Colonic mucosa (tissue), 4 donors: Measurements from ENCODE around the gene PIAS2. TPM values are rescaled to one million over a fixed set of nuclear protein-coding genes. Genes with fewer than 3 reads are reported as not detected.

Source experiments
- DNase-seq: peaks from one replicate; pipeline ENCODE4 v3.0.0-alpha.2; 2020
- H3K27ac ChIP-seq: fragments of 200-600 bp; one replicate; pipeline ENCODE4 v1.8.0; 2021
- H3K27me3 ChIP-seq: fragments of 200-600 bp; one replicate; pipeline ENCODE4 v1.8.0; 2021
- H3K36me3 ChIP-seq: fragments of 200-600 bp; one replicate; pipeline ENCODE4 v1.8.0; 2021
- H3K4me1 ChIP-seq: fragments of 200-600 bp; one replicate; pipeline ENCODE4 v1.8.0; 2021; ENCODE audit warnings: mild to moderate bottlenecking
- H3K4me3 ChIP-seq: fragments of 200-600 bp; one replicate; pipeline ENCODE4 v1.8.0; 2021
- H3K9ac ChIP-seq, 2 donors: one replicate each; pipeline ENCODE4 v1.7.0; 2013; ENCODE audit warnings: control low read depth in 2 of 2, low read depth in 2 of 2, low read length in 2 of 2
- H3K9me3 ChIP-seq: fragments of 200-600 bp; one replicate; pipeline ENCODE4 v1.8.0; 2021
- intact Hi-C: fragments of 100-400 bp; cut with DNase I; formaldehyde crosslinking; loops from one replicate; pipeline ENCODE4 v1.14.1; 2022
- total RNA-seq, 2 donors: library from RNA; stranded (reverse); fragmentation: NEBNext Ultra II Directional in 1 of 2; extraction: Animal tissue kit (Norgen Biotek cat#: 25700) in 1 of 2; gene quantifications; one replicate each; pipeline ENCODE4 v1.2.1, GENCODE V29; 2021
- TF ChIP-seq, protein P1 (sequence below): fragments of 200-600 bp; IDR thresholded peaks from one replicate; pipeline ENCODE4 v1.8.0; 2022; ENCODE audit warnings: antibody characterized with exemption, mild to moderate bottlenecking
- donor health status: healthy.
- donor health status: DM: no; HTN: no; CAD: no.
- donor health status: DM: no; HTN: no; CAD: no.

PIAS2 gene
- total RNA-seq, 2 donors from 2014 or later: 29.0 to 42.0 TPM

DNA sequence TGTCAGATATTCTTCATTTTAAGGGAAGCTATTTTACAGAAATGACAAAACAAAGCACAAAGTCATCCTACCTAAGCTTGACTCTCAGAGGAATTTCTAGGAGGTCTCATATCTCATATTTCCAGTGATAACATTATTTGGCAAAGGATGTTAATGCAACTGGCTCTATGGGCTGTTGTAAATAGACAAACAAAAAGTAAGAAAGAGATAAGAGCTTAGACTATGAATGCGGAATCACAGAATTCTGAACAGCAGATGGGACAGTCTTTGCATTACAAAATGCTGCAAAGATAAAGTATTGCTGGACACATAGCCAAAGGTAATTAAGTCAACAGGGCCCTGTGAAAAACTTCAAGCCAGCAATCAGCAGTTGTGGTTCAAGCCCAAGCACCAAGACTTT, 23.9 kb downstream of the PIAS2 start:
- H3K36me3 ChIP-seq: no peaks in the 10 kb centered on the region
- no peak overlapping the region for H3K27ac ChIP-seq
- no peaks in the 10 kb centered on the region for H3K9me3 ChIP-seq
- intact Hi-C loops: no loop called here
- H3K4me3 ChIP-seq: no peak overlapping the region
- TF ChIP-seq, protein P1, sequence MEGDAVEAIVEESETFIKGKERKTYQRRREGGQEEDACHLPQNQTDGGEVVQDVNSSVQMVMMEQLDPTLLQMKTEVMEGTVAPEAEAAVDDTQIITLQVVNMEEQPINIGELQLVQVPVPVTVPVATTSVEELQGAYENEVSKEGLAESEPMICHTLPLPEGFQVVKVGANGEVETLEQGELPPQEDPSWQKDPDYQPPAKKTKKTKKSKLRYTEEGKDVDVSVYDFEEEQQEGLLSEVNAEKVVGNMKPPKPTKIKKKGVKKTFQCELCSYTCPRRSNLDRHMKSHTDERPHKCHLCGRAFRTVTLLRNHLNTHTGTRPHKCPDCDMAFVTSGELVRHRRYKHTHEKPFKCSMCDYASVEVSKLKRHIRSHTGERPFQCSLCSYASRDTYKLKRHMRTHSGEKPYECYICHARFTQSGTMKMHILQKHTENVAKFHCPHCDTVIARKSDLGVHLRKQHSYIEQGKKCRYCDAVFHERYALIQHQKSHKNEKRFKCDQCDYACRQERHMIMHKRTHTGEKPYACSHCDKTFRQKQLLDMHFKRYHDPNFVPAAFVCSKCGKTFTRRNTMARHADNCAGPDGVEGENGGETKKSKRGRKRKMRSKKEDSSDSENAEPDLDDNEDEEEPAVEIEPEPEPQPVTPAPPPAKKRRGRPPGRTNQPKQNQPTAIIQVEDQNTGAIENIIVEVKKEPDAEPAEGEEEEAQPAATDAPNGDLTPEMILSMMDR: no peak
- no peak for DNase-seq
- no peaks in the 10 kb centered on the region for H3K27me3 ChIP-seq
- H3K9ac ChIP-seq: no peak overlapping the region
- no peaks in the 10 kb centered on the region for H3K4me1 ChIP-seq

DNA sequence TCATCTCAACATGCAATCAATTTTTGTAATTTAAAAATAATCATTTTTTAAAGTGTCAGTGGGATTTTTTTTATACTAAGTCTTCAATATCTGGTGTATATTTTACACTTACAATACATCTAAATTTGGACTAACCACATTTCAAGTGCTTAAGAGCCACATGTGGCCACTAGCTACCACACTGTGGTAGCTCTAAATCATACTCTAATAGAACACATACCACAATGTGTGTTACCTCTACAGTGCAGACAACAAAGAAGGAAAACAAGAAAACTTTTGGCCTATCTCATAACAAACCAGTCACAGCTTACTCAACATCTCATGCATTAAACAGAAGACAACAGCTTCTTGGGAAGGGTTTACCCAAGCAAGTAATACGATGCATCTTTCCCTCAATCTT, 24.5 kb downstream of the PIAS2 start:
- intact Hi-C loops: no loop called here
- TF ChIP-seq, protein P1: no peak
- Histone ChIP-seq H3K9ac (no peak overlapping the region), H3K36me3 (no peaks in the 10 kb centered on the region), H3K4me1 (no peaks in the 10 kb centered on the region), H3K27me3 (no peaks in the 10 kb centered on the region), H3K27ac (no peak overlapping the region), H3K9me3 (no peaks in the 10 kb centered on the region), H3K4me3 (no peak overlapping the region)
- no peak for DNase-seq

DNA sequence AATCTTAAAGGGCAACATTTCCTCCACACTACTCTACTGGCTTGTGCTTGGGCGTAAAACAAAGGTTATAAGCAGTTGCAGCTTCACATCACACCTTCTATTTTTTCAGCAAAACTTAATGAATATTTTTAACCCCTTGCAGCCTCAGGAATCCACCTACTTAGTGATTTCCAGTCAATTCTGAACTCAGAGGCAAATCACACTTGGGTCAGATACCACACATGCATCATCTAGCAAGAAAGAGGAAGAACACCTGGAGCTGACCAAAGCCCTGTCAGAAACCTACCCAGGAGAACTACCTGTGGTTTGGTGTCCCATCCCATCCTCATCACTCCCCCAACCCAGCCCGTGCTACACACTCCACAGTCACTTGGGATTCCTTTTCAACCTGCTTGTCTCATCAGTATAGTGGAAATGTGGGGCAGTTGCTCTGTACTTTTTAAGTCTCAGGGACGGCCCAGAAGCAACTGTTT, 25.5 kb downstream of the PIAS2 start:
- no peak overlapping the region for H3K4me3 ChIP-seq
- no peaks in the 10 kb centered on the region for H3K9me3 ChIP-seq
- no peak overlapping the region for H3K27ac ChIP-seq
- TF ChIP-seq, protein P1: no peak
- no peak overlapping the region for H3K9ac ChIP-seq
- no peaks in the 10 kb centered on the region for H3K36me3 ChIP-seq
- DNase-seq: no peak
- intact Hi-C loops: no loop called here
- no peaks in the 10 kb centered on the region for H3K27me3 ChIP-seq
- no peaks in the 10 kb centered on the region for H3K4me1 ChIP-seq

DNA sequence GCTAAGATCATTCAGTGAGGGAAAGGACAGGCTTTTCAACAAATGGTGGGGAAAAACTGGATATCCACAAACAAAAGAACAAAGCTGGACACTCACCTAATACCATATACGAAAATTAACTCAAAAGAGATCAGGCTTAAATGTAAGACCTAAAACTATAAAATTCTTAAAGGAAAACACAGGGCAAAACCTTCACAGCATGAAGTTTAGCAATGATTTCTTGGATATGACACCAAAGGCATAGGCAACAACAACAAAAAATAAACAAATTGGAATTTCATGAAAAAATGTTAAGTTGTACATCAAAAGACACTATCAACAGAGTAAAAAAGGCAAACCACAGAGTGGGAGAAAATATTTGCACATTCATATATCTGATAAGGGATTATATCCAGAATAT, 28.3 kb downstream of the PIAS2 start:
- TF ChIP-seq, protein P1: no peak
- Histone ChIP-seq H3K36me3 (no peaks in the 10 kb centered on the region), H3K9ac (no peak overlapping the region), H3K27me3 (no peaks in the 10 kb centered on the region), H3K9me3 (no peaks in the 10 kb centered on the region), H3K4me3 (no peak overlapping the region), H3K4me1 (no peaks in the 10 kb centered on the region), H3K27ac (no peak overlapping the region)
- intact Hi-C loops: no loop called here
- DNase-seq: no peak

DNA sequence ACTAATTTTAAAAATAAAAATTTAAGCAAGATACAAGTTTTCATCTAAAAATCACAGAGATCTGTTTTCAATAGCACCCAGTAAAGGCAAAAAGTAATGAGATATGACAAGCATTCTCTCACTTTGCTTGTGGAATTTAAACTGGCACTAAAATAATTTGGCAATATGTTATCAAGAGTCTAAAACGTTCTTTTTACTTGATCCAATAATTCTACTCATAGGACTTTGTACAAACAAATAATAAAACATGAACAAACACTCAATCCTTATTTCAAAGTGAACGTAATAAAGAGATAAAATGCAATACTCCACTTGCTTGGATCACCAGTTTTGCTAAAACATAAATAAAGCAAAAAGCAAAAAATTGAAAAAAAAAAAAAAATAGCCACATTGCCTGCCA, 30.4 kb downstream of the PIAS2 start:
- intact Hi-C loops: no loop called here
- Histone ChIP-seq H3K4me1 (no peaks in the 10 kb centered on the region), H3K27ac (no peak overlapping the region), H3K36me3 (no peaks in the 10 kb centered on the region), H3K27me3 (no peaks in the 10 kb centered on the region), H3K9me3 (no peaks in the 10 kb centered on the region), H3K4me3 (no peak overlapping the region), H3K9ac (no peak overlapping the region)
- no peak for DNase-seq
- TF ChIP-seq, protein P1: no peak

DNA sequence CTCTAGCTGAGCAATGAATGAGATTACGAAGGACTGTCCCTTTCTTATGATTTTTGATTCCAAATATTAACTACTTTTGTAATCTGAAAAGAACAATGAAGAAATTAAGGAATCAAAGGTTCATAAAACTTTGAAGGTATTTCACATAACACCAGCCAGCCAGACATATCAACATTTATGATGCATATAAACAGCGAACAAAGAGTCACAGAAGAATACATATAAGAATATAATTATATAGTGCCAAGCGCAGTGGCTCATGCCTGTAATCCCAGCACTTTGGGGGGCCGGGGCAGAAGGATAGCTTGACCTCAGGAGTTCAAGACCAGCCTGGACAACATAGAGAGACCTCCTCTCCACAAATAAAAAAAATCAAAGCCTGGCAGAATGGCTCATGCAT, 34.1 kb downstream of the PIAS2 start:
- DNase-seq: no peak
- Histone ChIP-seq H3K4me1 (no peaks in the 10 kb centered on the region), H3K27me3 (no peaks in the 10 kb centered on the region), H3K27ac (no peak overlapping the region), H3K4me3 (no peak overlapping the region), H3K36me3 (no peaks in the 10 kb centered on the region), H3K9me3 (no peaks in the 10 kb centered on the region), H3K9ac (no peak overlapping the region)
- TF ChIP-seq, protein P1: no peak
- intact Hi-C loops: no loop called here
